Loucy (cell line): Measurements from ENCODE around the gene RALGPS1.

Source experiments
- EZH2phosphoT487 ChIP-seq: fragments of 200-600 bp; IDR thresholded peaks from 2 replicates; pipeline ENCODE4 v1.6.1; 2018; ENCODE audit warnings: antibody characterized with exemption, mild to moderate bottlenecking, moderate library complexity, borderline replicate concordance
- TF ChIP-seq, protein P1 (sequence below): fragments of 200-600 bp; sonication (generic); conservative IDR thresholded peaks from 2 replicates; pipeline ENCODE4 v1.5.1; 2014; ENCODE audit warnings: mild to moderate bottlenecking, antibody characterized with exemption, low read length

- TF ChIP-seq, protein P1, sequence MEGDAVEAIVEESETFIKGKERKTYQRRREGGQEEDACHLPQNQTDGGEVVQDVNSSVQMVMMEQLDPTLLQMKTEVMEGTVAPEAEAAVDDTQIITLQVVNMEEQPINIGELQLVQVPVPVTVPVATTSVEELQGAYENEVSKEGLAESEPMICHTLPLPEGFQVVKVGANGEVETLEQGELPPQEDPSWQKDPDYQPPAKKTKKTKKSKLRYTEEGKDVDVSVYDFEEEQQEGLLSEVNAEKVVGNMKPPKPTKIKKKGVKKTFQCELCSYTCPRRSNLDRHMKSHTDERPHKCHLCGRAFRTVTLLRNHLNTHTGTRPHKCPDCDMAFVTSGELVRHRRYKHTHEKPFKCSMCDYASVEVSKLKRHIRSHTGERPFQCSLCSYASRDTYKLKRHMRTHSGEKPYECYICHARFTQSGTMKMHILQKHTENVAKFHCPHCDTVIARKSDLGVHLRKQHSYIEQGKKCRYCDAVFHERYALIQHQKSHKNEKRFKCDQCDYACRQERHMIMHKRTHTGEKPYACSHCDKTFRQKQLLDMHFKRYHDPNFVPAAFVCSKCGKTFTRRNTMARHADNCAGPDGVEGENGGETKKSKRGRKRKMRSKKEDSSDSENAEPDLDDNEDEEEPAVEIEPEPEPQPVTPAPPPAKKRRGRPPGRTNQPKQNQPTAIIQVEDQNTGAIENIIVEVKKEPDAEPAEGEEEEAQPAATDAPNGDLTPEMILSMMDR: no peak
- no peak for TF ChIP-seq EZH2phosphoT487
Observed at GRCh38 chr9:127208416-127208815, 293.8 kb downstream of the RALGPS1 start.
